Astrocyte of the spinal cord (primary cell): Measurements from ENCODE around the gene CFLAR.
"Not testable (repeated sequence)": the region's sequence is repeated elsewhere in the genome, so short reads cannot be mapped to it uniquely, and the experiment has no call there.

ENCODE experiments used
- DNase-seq: peaks from one replicate; pipeline ENCODE4 v3.0.0; 2011; ENCODE audit warnings: low read depth, low spot score
- H3K4me3 ChIP-seq: 2 replicates; pipeline ENCODE4 v1.5.1; 2011; ENCODE audit warnings: low read depth, mild to moderate bottlenecking, low read length, moderate library complexity
- CTCF ChIP-seq: IDR thresholded peaks from 2 replicates; pipeline ENCODE4 v1.5.1; 2012; ENCODE audit warnings: low read depth, mild to moderate bottlenecking, low read length, inconsistent platforms
- in situ Hi-C: cut with HindIII; loops from 2 replicates; pipeline ENCODE4 v1.10.0; 2017; ENCODE audit warnings: low sequenced_read_pairs

Gene CFLAR

GRCh38 chr2:201149064-201149820 is 33.3 kb downstream of the CFLAR start:
- no peak for TF ChIP-seq CTCF
- in situ Hi-C loops, result no loop called here
- no peak overlapping the region for H3K4me3 ChIP-seq
- peak; percentile 91 for DNase-seq

DNA sequence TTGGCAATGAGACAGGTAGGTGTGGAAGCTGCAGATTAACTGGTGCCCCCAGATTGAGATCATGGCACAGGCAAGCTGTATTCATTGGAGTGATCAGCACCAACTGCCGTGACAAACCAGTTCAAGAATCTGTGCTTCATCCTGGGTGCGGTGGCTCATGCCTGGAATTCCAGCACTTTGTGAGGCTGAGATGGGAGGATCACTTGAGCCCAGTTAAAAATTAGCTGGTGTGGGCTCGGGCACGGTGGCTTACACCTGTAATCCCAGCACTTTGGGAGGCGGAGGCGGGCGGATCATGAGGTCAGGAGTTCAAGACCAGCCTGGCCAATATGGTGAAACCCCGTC is 33.8 kb downstream of the CFLAR start:
- DNase-seq, result peak; percentile 55
- H3K4me3 ChIP-seq, in situ Hi-C loops: not testable (repeated sequence)

GRCh38 chr2:201150454-201151020 is 34.6 kb downstream of the CFLAR start:
- DNase-seq, result no peak
- in situ Hi-C loops, result no loop called here
- no peak for TF ChIP-seq CTCF
- H3K4me3 ChIP-seq, result no peak overlapping the region

GRCh38 chr2:201151127-201151981 is 35.4 kb downstream of the CFLAR start:
- in situ Hi-C loops, result no loop called here
- no peak overlapping the region for H3K4me3 ChIP-seq
- TF ChIP-seq CTCF, result no peak
- peak; percentile 90 for DNase-seq

- no peak overlapping the region for H3K4me3 ChIP-seq
- in situ Hi-C loops, result no loop called here
- no peak for DNase-seq
- no peak for TF ChIP-seq CTCF
Observed at GRCh38 chr2:201152517-201152916, 36.6 kb downstream of the CFLAR start.

DNA sequence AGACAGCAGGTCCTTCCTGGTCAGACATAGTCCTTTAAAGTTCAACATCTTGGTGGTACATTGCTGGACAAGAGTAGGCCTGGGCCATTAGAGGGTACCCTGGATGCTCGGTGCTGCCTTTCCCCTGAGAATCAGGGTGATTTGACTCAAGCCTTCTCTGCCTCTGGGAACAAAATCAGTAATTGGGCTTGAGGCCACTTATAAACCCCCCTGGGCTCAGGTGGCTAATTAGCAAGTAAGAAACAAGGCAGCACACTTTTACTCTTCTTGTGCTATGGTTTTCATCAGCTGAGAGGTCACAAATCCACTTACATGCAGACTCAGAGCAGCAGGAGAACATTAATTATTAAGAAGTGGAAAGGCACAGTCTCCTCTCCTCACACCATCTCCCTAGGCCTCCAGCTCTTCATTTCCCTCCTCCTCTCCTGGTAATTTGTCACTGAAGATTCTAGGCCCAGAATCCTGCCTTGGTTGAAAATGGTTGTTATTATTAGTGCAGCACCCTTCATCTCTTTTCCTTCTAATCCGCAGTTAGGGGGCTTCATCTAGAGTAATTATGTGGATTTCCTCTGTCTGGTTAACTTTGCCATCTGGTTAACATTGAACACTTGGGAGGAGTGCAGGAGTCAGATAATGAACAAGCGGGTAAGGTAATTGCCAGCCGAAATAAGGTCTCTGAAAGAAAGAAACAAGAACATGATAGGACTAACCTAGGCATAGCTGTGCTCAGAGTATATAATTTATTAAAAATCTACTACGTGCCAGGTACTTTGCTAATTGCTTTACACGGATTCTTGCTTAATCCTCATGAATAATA is 37.2 kb downstream of the CFLAR start:
- no peak overlapping the region for H3K4me3 ChIP-seq
- in situ Hi-C loops, result no loop called here
- TF ChIP-seq CTCF, result no peak
- DNase-seq, result no peak
